B cell (primary cell): ENCODE data around the gene RAD17. TPM values are rescaled to one million over a fixed set of nuclear protein-coding genes. Genes with fewer than 3 reads are reported as not detected.
A peak's percentile ranks its signal among the peaks of the same experiment; 100 is the strongest.
"Not testable (repeated sequence)": the region's sequence is repeated elsewhere in the genome, so short reads cannot be mapped to it uniquely, and the experiment has no call there.

Source experiments
- ATAC-seq: fragments of 200-7000 bp; cut with Tn5 transposase; one replicate; pipeline ENCODE4 v1.10.0; 2021; ENCODE audit warnings: low read depth, mild to moderate bottlenecking, moderate number of reproducible peaks, moderate library complexity
- CTCF ChIA-PET: fragments of 350-600 bp; sonication (Branson Sonifier 250); formaldehyde crosslinking; loops from one replicate; lab custom pipeline; 2021; ENCODE audit warnings: antibody characterized with exemption, inconsistent platforms; lab: Charles Lee
- POLR2A ChIA-PET: fragments of 350-600 bp; sonication (Branson Sonifier 250); formaldehyde crosslinking; loops from one replicate; lab custom pipeline; 2021; ENCODE audit warnings: antibody characterized with exemption; lab: Charles Lee
- DNase-seq: peaks from one replicate; pipeline ENCODE4 v3.0.0; 2013
- H2AFZ ChIP-seq: 2 replicates; pipeline ENCODE4 v1.6.1; 2012; ENCODE audit warnings: mild to moderate bottlenecking, low read depth, low read length; ENCODE audit not compliant: insufficient read depth, poor library complexity, severe bottlenecking
- H3K27ac ChIP-seq, 2 donors: 1 replicate in 1 of 2; 2 replicates in 1 of 2; pipeline ENCODE4 v1.5.1; 2012 to 2013; ENCODE audit warnings: low read length in 2 of 2, mild to moderate bottlenecking in 2 of 2, moderate library complexity in 1 of 2
- H3K27me3 ChIP-seq, 4 experiments: fragments of 200-600 bp in 1 of 4; sonication (generic) in 1 of 4; replicated peaks in 1 of 4; 1 replicate in 2 of 4; 2 replicates in 2 of 4; pipeline versions ENCODE4 v1.6.1 to v1.7.0; 2013 to 2016; ENCODE audit warnings: low read length in 3 of 4, mild to moderate bottlenecking in 2 of 4, mixed read lengths in 1 of 4, moderate library complexity in 1 of 4; ENCODE audit not compliant: insufficient read depth in 4 of 4, control insufficient read depth in 3 of 4; ENCODE audit errors: control extremely low read depth in 1 of 4
- H3K36me3 ChIP-seq, 2 experiments: replicated peaks in 1 of 2; 1 replicate in 1 of 2; 2 replicates in 1 of 2; pipeline versions ENCODE4 v1.6.1 to v1.7.1; 2013; ENCODE audit warnings: low read length in 1 of 2; ENCODE audit not compliant: insufficient read depth in 2 of 2, control insufficient read depth in 1 of 2; ENCODE audit errors: control extremely low read depth in 1 of 2, extremely low read depth in 1 of 2
- H3K4me1 ChIP-seq, 2 donors: fragments of 200-600 bp in 1 of 2; sonication (generic) in 1 of 2; 1 replicate in 1 of 2; 2 replicates in 1 of 2; pipeline versions ENCODE4 v1.5.1 to v1.6.1; 2013 to 2017; ENCODE audit warnings: low read length in 2 of 2; ENCODE audit not compliant: control insufficient read depth in 2 of 2, insufficient read depth in 2 of 2
- H3K4me2 ChIP-seq: replicated peaks from 2 replicates; pipeline ENCODE3; 2012; ENCODE audit warnings: mild to moderate bottlenecking, low read depth, low read length; ENCODE audit not compliant: poor library complexity, severe bottlenecking
- H3K4me3 ChIP-seq, 5 experiments: fragments of 200-600 bp in 1 of 5; sonication (generic) in 1 of 5; 1 replicate in 3 of 5; 2 replicates in 2 of 5; pipeline versions ENCODE4 v1.5.1 to v1.7.0; 2011 to 2016; ENCODE audit warnings: low read length in 4 of 5, mild to moderate bottlenecking in 4 of 5, low read depth in 2 of 5, control low read depth in 1 of 5, moderate library complexity in 1 of 5; ENCODE audit not compliant: insufficient read depth in 1 of 5; ENCODE audit errors: control extremely low read depth in 1 of 5, extremely low read depth in 1 of 5
- H3K79me2 ChIP-seq: fragments of 200-600 bp; sonication (generic); one replicate; pipeline ENCODE4 v1.6.0; 2016; ENCODE audit warnings: low read length; ENCODE audit not compliant: control insufficient read depth, insufficient read depth
- H3K9ac ChIP-seq: fragments of 200-600 bp; sonication (generic); 2 replicates; pipeline ENCODE4 v1.6.1; 2017; ENCODE audit warnings: mild to moderate bottlenecking, low read length, moderate library complexity
- H3K9me3 ChIP-seq, 3 donors: one replicate each; pipeline versions ENCODE4 v1.6.1 to v1.7.1; 2013; ENCODE audit warnings: low read length in 2 of 3; ENCODE audit not compliant: control insufficient read depth in 2 of 3, insufficient read depth in 1 of 3; ENCODE audit errors: control extremely low read depth in 1 of 3
- H4K20me1 ChIP-seq: 2 replicates; pipeline ENCODE4 v1.6.0; 2012; ENCODE audit warnings: mild to moderate bottlenecking, low read length; ENCODE audit not compliant: insufficient read depth, control insufficient read depth, poor library complexity, severe bottlenecking
- H3K27ac Mint-ChIP-seq: one replicate; pipeline ENCODE4 v1.8.0; 2021; ENCODE audit warnings: mixed read lengths
- H3K27me3 Mint-ChIP-seq: one replicate; pipeline ENCODE4 v1.8.0; 2021; ENCODE audit warnings: mixed read lengths
- H3K4me1 Mint-ChIP-seq: one replicate; pipeline ENCODE4 v1.8.0; 2021; ENCODE audit warnings: mixed read lengths
- H3K4me3 Mint-ChIP-seq: one replicate; pipeline ENCODE4 v1.8.0; 2021; ENCODE audit warnings: mixed read lengths
- H3K9me3 Mint-ChIP-seq: one replicate; pipeline ENCODE4 v1.8.0; 2022; ENCODE audit warnings: mixed read lengths; ENCODE audit not compliant: insufficient read depth
- CTCF ChIP-seq: fragments of 200-600 bp; IDR thresholded peaks from one replicate; pipeline ENCODE4 v1.8.0; 2022; ENCODE audit warnings: antibody characterized with exemption, mild to moderate bottlenecking
- EZH2 ChIP-seq: IDR thresholded peaks from 2 replicates; pipeline ENCODE4 v1.6.1; 2012; ENCODE audit warnings: borderline replicate concordance, low read depth, mild to moderate bottlenecking, moderate library complexity, low read length; ENCODE audit not compliant: insufficient read depth, poor library complexity, severe bottlenecking
- WGBS: methylation state at CpG from one replicate; pipeline ENCODE4 v1.1.5; 2013; ENCODE audit warnings: missing lambda C conversion rate; ENCODE audit not compliant: insufficient coverage; 5-methylcytosine and 5-hydroxymethylcytosine counted together
- intact Hi-C: fragments of 100-400 bp; cut with micrococcal nuclease; formaldehyde crosslinking; loops from one replicate; pipeline ENCODE4 v1.10.0; 2022
- polyA plus RNA-seq: library from polyadenylated mRNA; depleted of rRNA; stranded (reverse); fragments of >200 nt; gene quantifications from 2 replicates; pipeline ENCODE4 v1.2.3, GENCODE V29; 2012
- total RNA-seq, 2 donors: library from RNA; stranded (reverse); fragments of 120-200 nt in 1 of 2; gene quantifications; 1 replicate in 1 of 2; 2 replicates in 1 of 2; pipeline versions ENCODE4 v1.2.3 to v1.2.4, GENCODE V29; 2013 to 2022

The RAD17 gene
- total and polyA plus RNA-seq, 2 donors (not counting 1 experiment from before 2014, with no cell fraction given), result 21.0 to 39.6 TPM

- ATAC-seq, result no peak
- POLR2A ChIA-PET, result no interaction called here
- H3K4me2 ChIP-seq, result peak overlapping the region; percentile 78
- H3K27ac Mint-ChIP-seq, result peak overlapping the region; percentile 94
- H3K9me3 ChIP-seq, result peaks cover 0 to 6% (median 0%) of the 10 kb centered on the region in 3 donors
- no peaks in the 10 kb centered on the region for H3K36me3 ChIP-seq
- peak overlapping the region; percentile 61 to 75 for H3K27ac ChIP-seq
- H3K4me1 ChIP-seq, result peaks cover 10 to 17% of the 10 kb centered on the region in 2 donors
- no peaks in the 10 kb centered on the region for H3K79me2 ChIP-seq
- H3K27me3 ChIP-seq, result no peaks in the 10 kb centered on the region
- H3K9me3 Mint-ChIP-seq, result no peaks in the 10 kb centered on the region
- intact Hi-C loops, result loop anchor here (1.0 kb wide), 6 partner anchors 38 to 238 kb away; partner anchors contain the start of genes AK6, CDK7, CENPH and RAD17
- peak overlapping the region; percentile 78 for H3K9ac ChIP-seq
- WGBS, result 65% methylated on average over 9 of the region's 11 CpGs
- CTCF ChIA-PET, result interaction anchor here (0.9 to 1.3 kb wide), 5 partner anchors 20 to 289 kb away, joined by 3 to 7 read pairs (median 3); partner anchors contain the start of genes CCNB1 and SLC30A5
- peak overlapping the region; percentile 70 to 87 (median 80) for H3K4me3 ChIP-seq
- peak overlapping the region; percentile 92 for H3K4me3 Mint-ChIP-seq
- H4K20me1 ChIP-seq, result no peaks in the 10 kb centered on the region
- H2AFZ ChIP-seq, result peak overlapping the region; percentile 81
- peak; percentile 28 for DNase-seq
- peaks cover 15% of the 10 kb centered on the region for H3K4me1 Mint-ChIP-seq
- H3K27me3 Mint-ChIP-seq, result no peaks in the 10 kb centered on the region
- no peak for TF ChIP-seq CTCF
- TF ChIP-seq EZH2, result no peak
These were observed 37.8 kb upstream of the RAD17 start for GRCh38 chr5:69331528-69332445.

- intact Hi-C loops, result loop anchor here (1.0 kb wide), 1 partner anchor 291 kb away; no protein-coding TSS in a partner anchor
- WGBS, result 97% methylated on average over 21 of the region's 25 CpGs
These were observed 35.8 kb upstream of the RAD17 start for GRCh38 chr5:69333668-69334315.

More at GRCh38 chr5:69333668-69334315, 35.8 kb upstream of the RAD17 start:
- Mint-ChIP-seq H3K4me3 (peak overlapping the region; percentile 13), H3K4me1 (peaks cover 15% of the 10 kb centered on the region), H3K27ac (peak overlapping the region; percentile 37)
- H3K27me3 Mint-ChIP-seq, DNase-seq, H3K36me3 ChIP-seq, H4K20me1 ChIP-seq, H2AFZ ChIP-seq, POLR2A ChIA-PET, H3K27ac ChIP-seq, ATAC-seq, H3K9ac ChIP-seq, H3K4me3 ChIP-seq, H3K9me3 ChIP-seq, H3K79me2 ChIP-seq, H3K9me3 Mint-ChIP-seq, H3K27me3 ChIP-seq, H3K4me2 ChIP-seq: not testable (repeated sequence)
- CTCF ChIA-PET, result interaction anchor here (0.7 to 4.9 kb wide), 11 partner anchors 10 to 1141 kb away, joined by 3 to 36 read pairs (median 4); partner anchors contain the start of genes CDK7 and SLC30A5
- H3K4me1 ChIP-seq, result peaks cover 10 to 17% of the 10 kb centered on the region in 2 donors
